ENCODE measurements around the gene FAM222B.
"Not testable (repeated sequence)": the region's sequence is repeated elsewhere in the genome, so short reads cannot be mapped to it uniquely, and the experiment has no call there.

Gene FAM222B

DNA sequence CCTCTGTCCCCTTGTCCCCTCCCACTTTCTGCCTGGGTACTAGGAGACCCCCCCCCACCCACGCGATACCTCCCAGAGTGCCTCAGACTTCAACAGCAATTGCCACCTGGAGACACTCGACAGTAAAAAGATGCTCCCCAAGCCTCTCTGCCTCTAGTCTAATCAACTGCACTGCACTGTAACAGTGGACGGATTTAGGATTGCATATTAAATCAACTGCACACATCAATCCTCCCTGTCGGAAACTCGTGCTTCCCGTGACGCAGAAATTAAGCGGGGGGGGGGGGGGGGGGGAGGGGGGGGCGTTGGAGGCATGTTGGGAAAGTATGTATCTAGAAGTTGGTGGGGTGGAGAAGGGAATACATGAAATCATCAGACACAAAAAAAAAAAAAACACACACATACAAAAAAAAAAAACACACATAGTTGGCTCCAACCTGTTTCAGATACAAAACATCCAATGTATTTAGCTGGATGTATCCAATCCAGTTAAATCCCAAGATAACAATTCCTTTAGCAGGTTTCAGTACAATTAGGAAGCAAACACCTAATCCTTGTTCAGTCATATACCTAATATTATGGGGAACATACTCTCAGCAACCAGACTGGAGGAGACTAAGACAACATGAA lies 29.7 kb downstream of the FAM222B start:
- in situ Hi-C loops (cut with HindIII; ENCODE audit: low pct_unique_long_range_greater_than_20kb, low sequenced_read_pairs): no loop called here
- no peak for DNase-seq (ENCODE audit: low read depth in 1 of 2, low spot score in 1 of 2)
- TF ChIP-seq JUND (IDR thresholded peaks at IDR 0.05; ENCODE audit: low read depth): no peak

GRCh38 chr17:28812091-28812747 lies 30.4 kb downstream of the FAM222B start:
- no peak for TF ChIP-seq JUND (IDR thresholded peaks at IDR 0.05; ENCODE audit: low read depth)
- peak; percentile 98 to 100 for DNase-seq (ENCODE audit: low read depth in 1 of 2, low spot score in 1 of 2)
- in situ Hi-C loops (cut with HindIII; ENCODE audit: low pct_unique_long_range_greater_than_20kb, low sequenced_read_pairs): no loop called here

DNA sequence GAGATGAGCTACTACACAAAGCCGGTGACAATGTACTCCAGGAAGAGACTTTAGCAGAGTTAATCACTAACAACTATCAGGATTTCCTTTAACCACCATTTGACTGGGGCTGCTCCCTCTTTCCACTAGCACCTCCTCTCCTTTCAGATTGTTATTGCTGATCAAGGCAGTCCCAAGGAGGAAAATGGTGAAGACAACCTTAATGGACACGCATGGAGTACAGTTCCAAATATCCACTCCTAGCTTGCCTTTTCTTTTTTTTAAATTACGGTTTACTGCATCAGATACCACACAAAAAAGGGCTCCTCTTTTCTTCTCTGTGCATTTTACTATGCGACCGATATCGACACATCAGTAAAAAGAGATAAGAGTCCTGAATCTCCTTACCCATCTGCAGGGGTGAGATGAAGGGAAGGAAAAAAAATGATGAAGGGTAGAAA lies 30.9 kb downstream of the FAM222B start:
- DNase-seq (ENCODE audit: low read depth in 1 of 2, low spot score in 1 of 2): peak in 1 of 2 experiments; percentile 38
- no peak for TF ChIP-seq JUND (IDR thresholded peaks at IDR 0.05; ENCODE audit: low read depth)
- in situ Hi-C loops (cut with HindIII; ENCODE audit: low pct_unique_long_range_greater_than_20kb, low sequenced_read_pairs): no loop called here

GRCh38 chr17:28810437-28810836 lies 32.2 kb downstream of the FAM222B start:
- in situ Hi-C loops (cut with HindIII; ENCODE audit: low pct_unique_long_range_greater_than_20kb, low sequenced_read_pairs): no loop called here
- no peak for DNase-seq (ENCODE audit: low read depth in 1 of 2, low spot score in 1 of 2)
- TF ChIP-seq JUND (IDR thresholded peaks at IDR 0.05; ENCODE audit: low read depth): no peak

- DNase-seq (ENCODE audit: low read depth in 1 of 2, low spot score in 1 of 2): peak in 1 of 2 experiments; percentile 34
- in situ Hi-C loops (cut with HindIII; ENCODE audit: low pct_unique_long_range_greater_than_20kb, low sequenced_read_pairs): no loop called here
- TF ChIP-seq JUND (IDR thresholded peaks at IDR 0.05; ENCODE audit: low read depth): no peak
Observed at GRCh38 chr17:28807925-28808634, 34.5 kb downstream of the FAM222B start.

- DNase-seq (ENCODE audit: low read depth in 1 of 2, low spot score in 1 of 2): no peak
- in situ Hi-C loops (cut with HindIII; ENCODE audit: low pct_unique_long_range_greater_than_20kb, low sequenced_read_pairs): no loop called here
- TF ChIP-seq JUND (IDR thresholded peaks at IDR 0.05; ENCODE audit: low read depth): no peak
Observed at GRCh38 chr17:28796062-28796461, 46.5 kb downstream of the FAM222B start.

DNA sequence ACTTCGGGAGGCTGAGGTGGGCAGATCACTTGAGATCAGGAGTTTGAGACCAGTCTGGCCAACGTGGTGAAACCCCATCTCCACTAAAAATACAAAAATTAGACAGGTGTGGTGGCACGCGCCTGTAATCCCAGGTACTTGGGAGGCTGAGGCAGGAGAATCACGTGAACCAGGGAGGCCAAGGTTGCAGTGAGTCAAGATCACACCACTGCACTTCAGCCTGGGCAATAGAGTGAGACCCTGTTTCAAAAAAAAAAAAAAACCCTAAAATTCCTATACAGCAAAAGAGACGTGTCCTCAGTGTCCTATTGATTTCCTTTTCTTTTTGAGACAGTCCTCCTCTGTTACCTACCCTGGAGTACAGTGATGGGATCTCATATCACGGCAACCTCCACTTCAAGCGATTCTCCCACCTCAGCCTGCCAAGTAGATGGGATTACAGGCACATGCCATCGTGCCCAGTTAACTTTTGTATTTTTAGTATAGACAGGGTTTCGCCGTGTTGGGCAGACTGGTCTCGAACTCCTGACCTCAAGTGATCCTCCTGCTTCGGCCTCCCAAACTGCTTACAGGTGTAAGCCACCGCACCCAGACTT lies 47.6 kb downstream of the FAM222B start:
- DNase-seq (ENCODE audit: low read depth in 1 of 2, low spot score in 1 of 2); in situ Hi-C loops (cut with HindIII; ENCODE audit: low pct_unique_long_range_greater_than_20kb, low sequenced_read_pairs): not testable (repeated sequence)

- DNase-seq (ENCODE audit: low read depth in 1 of 2, low spot score in 1 of 2): no peak
- in situ Hi-C loops (cut with HindIII; ENCODE audit: low pct_unique_long_range_greater_than_20kb, low sequenced_read_pairs): no loop called here
- no peak for TF ChIP-seq JUND (IDR thresholded peaks at IDR 0.05; ENCODE audit: low read depth)
Observed at GRCh38 chr17:28792877-28793661, 49.5 kb downstream of the FAM222B start.

DNA sequence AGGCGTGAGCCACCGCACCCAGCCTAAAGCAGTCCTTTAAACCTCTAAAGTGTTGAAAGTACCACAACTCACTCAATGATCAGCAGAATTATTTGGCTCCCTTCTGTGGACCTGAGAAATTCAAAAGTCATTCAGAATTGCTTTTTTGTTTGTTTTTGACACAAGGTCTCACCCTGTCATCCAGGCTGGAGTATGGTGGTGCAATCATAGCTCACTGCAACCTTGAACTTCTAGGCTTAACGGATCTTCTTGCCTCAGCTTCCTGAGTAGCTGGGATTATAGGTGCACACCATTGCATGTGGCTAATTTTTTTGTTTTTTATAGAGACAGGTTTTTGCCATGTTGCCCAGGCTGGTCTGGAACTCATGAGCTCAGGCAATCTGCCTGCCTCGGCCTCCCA lies 54.5 kb downstream of the FAM222B start:
- no peak for DNase-seq (ENCODE audit: low read depth in 1 of 2, low spot score in 1 of 2)
- in situ Hi-C loops (cut with HindIII; ENCODE audit: low pct_unique_long_range_greater_than_20kb, low sequenced_read_pairs): no loop called here
- TF ChIP-seq JUND (IDR thresholded peaks at IDR 0.05; ENCODE audit: low read depth): no peak

DNA sequence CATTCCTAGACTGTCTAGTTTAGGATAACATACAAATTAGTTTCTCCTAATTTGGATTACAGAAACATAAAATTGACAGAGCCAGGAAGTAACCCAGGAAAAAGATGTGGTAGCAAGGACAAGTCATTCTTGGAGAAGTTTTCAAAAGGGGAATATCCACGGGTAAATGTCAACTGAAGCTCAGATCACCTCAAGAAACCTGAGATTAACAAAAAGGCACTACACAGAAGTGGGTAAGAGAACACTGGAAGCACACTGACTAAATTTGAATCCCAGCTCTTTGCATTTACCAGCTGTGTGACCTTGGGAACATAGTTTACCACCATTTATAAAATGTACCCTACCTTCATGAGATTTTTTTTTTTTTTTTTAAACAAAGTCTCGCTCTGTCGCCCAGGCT lies 59.4 kb downstream of the FAM222B start:
- in situ Hi-C loops (cut with HindIII; ENCODE audit: low pct_unique_long_range_greater_than_20kb, low sequenced_read_pairs): no loop called here
- TF ChIP-seq JUND (IDR thresholded peaks at IDR 0.05; ENCODE audit: low read depth): no peak
- no peak for DNase-seq (ENCODE audit: low read depth in 1 of 2, low spot score in 1 of 2)

GRCh38 chr17:28779601-28780000 lies 63.0 kb downstream of the FAM222B start:
- DNase-seq (ENCODE audit: low read depth in 1 of 2, low spot score in 1 of 2); in situ Hi-C loops (cut with HindIII; ENCODE audit: low pct_unique_long_range_greater_than_20kb, low sequenced_read_pairs): not testable (repeated sequence)

- TF ChIP-seq JUND (IDR thresholded peaks at IDR 0.05; ENCODE audit: low read depth): no peak
- DNase-seq (ENCODE audit: low read depth in 1 of 2, low spot score in 1 of 2): no peak
- in situ Hi-C loops (cut with HindIII; ENCODE audit: low pct_unique_long_range_greater_than_20kb, low sequenced_read_pairs): no loop called here
Observed at GRCh38 chr17:28777178-28777577, 65.4 kb downstream of the FAM222B start.

All from T47D (cell line).